ENCODE results near the gene PROZ. TPM values are rescaled to one million over a fixed set of nuclear protein-coding genes. Genes with fewer than 3 reads are reported as not detected.
A peak's percentile ranks its signal among the peaks of the same experiment; 100 is the strongest.

Gene PROZ
- total and polyA plus RNA-seq, 2 donors (not counting 1 experiment from before 2014, with no cell fraction given) = not detected

GRCh38 chr13:113187883-113188665 lies 29.6 kb downstream of the PROZ start:
- Histone ChIP-seq H4K20me1 (ENCODE audit: control insufficient read depth, extremely low read depth, insufficient read depth, low read length) (no peaks in the 10 kb centered on the region), H3K9me3 (ENCODE audit: control insufficient read depth, insufficient read depth, low read depth, low read length) (no peaks in the 10 kb centered on the region), H3K4me1 (ENCODE audit: control insufficient read depth, extremely low read depth, insufficient read depth, low read length) (peaks cover 20% of the 10 kb centered on the region), H3K79me2 (ENCODE audit: control insufficient read depth, insufficient read depth, low read length) (peaks cover 25% of the 10 kb centered on the region), H3K4me3 (replicated peaks in 1 of 4; ENCODE audit: control extremely low read depth in 1 of 4, insufficient read depth in 1 of 4, low read depth in 3 of 4, low read length in 4 of 4) (no peak overlapping the region), H3K27me3 (ENCODE audit: control insufficient read depth, insufficient read depth, low read length) (no peaks in the 10 kb centered on the region), H3K9ac (ENCODE audit: insufficient read depth, low read length) (no peak overlapping the region), H3K27ac (ENCODE audit: insufficient read depth, low read length) (peak overlapping the region; percentile 94), H2AFZ (ENCODE audit: low read length) (no peak overlapping the region), H3K36me3 (ENCODE audit: control insufficient read depth, insufficient read depth, low read length) (peaks cover 24% of the 10 kb centered on the region), H3K4me2 (ENCODE audit: extremely low read depth, insufficient read depth, low read length) (no peak overlapping the region)
- no peak for TF ChIP-seq EZH2 (IDR thresholded peaks at IDR 0.05; ENCODE audit: low read length, missing control alignments)
- TF ChIP-seq, protein P1, sequence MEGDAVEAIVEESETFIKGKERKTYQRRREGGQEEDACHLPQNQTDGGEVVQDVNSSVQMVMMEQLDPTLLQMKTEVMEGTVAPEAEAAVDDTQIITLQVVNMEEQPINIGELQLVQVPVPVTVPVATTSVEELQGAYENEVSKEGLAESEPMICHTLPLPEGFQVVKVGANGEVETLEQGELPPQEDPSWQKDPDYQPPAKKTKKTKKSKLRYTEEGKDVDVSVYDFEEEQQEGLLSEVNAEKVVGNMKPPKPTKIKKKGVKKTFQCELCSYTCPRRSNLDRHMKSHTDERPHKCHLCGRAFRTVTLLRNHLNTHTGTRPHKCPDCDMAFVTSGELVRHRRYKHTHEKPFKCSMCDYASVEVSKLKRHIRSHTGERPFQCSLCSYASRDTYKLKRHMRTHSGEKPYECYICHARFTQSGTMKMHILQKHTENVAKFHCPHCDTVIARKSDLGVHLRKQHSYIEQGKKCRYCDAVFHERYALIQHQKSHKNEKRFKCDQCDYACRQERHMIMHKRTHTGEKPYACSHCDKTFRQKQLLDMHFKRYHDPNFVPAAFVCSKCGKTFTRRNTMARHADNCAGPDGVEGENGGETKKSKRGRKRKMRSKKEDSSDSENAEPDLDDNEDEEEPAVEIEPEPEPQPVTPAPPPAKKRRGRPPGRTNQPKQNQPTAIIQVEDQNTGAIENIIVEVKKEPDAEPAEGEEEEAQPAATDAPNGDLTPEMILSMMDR (conservative IDR thresholded peaks at IDR 0.05 in 1 of 2, IDR thresholded peaks at IDR 0.05 in 1 of 2; ENCODE audit: low read depth in 1 of 2, low read length in 2 of 2) = no peak
- peak; percentile 36 to 68 for DNase-seq (ENCODE audit: low read depth in 2 of 2)

GRCh38 chr13:113190181-113190580 lies 31.7 kb downstream of the PROZ start:
- Histone ChIP-seq H3K4me3 (replicated peaks in 1 of 4; ENCODE audit: control extremely low read depth in 1 of 4, insufficient read depth in 1 of 4, low read depth in 3 of 4, low read length in 4 of 4) (no peak overlapping the region), H3K9me3 (ENCODE audit: control insufficient read depth, insufficient read depth, low read depth, low read length) (no peaks in the 10 kb centered on the region), H3K36me3 (ENCODE audit: control insufficient read depth, insufficient read depth, low read length) (peaks cover 22% of the 10 kb centered on the region), H2AFZ (ENCODE audit: low read length) (no peak overlapping the region), H3K4me1 (ENCODE audit: control insufficient read depth, extremely low read depth, insufficient read depth, low read length) (peaks cover 24% of the 10 kb centered on the region), H4K20me1 (ENCODE audit: control insufficient read depth, extremely low read depth, insufficient read depth, low read length) (no peaks in the 10 kb centered on the region), H3K27ac (ENCODE audit: insufficient read depth, low read length) (peak overlapping the region; percentile 14), H3K4me2 (ENCODE audit: extremely low read depth, insufficient read depth, low read length) (no peak overlapping the region), H3K9ac (ENCODE audit: insufficient read depth, low read length) (no peak overlapping the region), H3K27me3 (ENCODE audit: control insufficient read depth, insufficient read depth, low read length) (no peaks in the 10 kb centered on the region), H3K79me2 (ENCODE audit: control insufficient read depth, insufficient read depth, low read length) (peaks cover 16% of the 10 kb centered on the region)
- TF ChIP-seq EZH2 (IDR thresholded peaks at IDR 0.05; ENCODE audit: low read length, missing control alignments) = no peak
- TF ChIP-seq, protein P1 (conservative IDR thresholded peaks at IDR 0.05 in 1 of 2, IDR thresholded peaks at IDR 0.05 in 1 of 2; ENCODE audit: low read depth in 1 of 2, low read length in 2 of 2) = no peak
- no peak for DNase-seq (ENCODE audit: low read depth in 2 of 2)

DNA sequence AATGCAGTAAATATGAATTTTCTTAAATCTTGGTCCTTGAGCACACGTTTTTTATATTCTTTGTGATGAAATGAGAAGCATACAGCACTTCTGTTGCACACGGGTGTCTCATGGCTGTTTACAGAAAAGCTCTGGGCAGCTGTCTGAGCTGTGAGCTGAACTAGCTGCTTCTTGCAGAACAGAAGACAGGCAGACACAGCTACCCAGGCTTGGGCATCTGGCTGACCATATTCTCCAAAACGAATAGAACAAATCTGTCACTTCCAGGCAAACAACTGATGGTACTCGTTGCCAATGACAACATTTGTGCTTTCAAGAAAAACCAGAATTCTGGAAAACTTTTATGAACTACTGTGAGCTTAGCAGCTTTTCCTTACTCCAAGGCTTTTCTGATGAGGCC lies 33.8 kb downstream of the PROZ start:
- Histone ChIP-seq H3K9ac (ENCODE audit: insufficient read depth, low read length) (no peak overlapping the region), H4K20me1 (ENCODE audit: control insufficient read depth, extremely low read depth, insufficient read depth, low read length) (no peaks in the 10 kb centered on the region), H3K9me3 (ENCODE audit: control insufficient read depth, insufficient read depth, low read depth, low read length) (no peaks in the 10 kb centered on the region), H3K4me1 (ENCODE audit: control insufficient read depth, extremely low read depth, insufficient read depth, low read length) (peaks cover 17% of the 10 kb centered on the region), H3K4me3 (replicated peaks in 1 of 4; ENCODE audit: control extremely low read depth in 1 of 4, insufficient read depth in 1 of 4, low read depth in 3 of 4, low read length in 4 of 4) (no peak overlapping the region), H3K79me2 (ENCODE audit: control insufficient read depth, insufficient read depth, low read length) (no peaks in the 10 kb centered on the region), H3K4me2 (ENCODE audit: extremely low read depth, insufficient read depth, low read length) (no peak overlapping the region), H3K27ac (ENCODE audit: insufficient read depth, low read length) (peak overlapping the region; percentile 41), H3K27me3 (ENCODE audit: control insufficient read depth, insufficient read depth, low read length) (no peaks in the 10 kb centered on the region), H2AFZ (ENCODE audit: low read length) (no peak overlapping the region), H3K36me3 (ENCODE audit: control insufficient read depth, insufficient read depth, low read length) (peaks cover 28% of the 10 kb centered on the region)
- peak in 1 of 2 donors; percentile 61 for DNase-seq (ENCODE audit: low read depth in 2 of 2)
- TF ChIP-seq EZH2 (IDR thresholded peaks at IDR 0.05; ENCODE audit: low read length, missing control alignments) = no peak
- TF ChIP-seq, protein P1 (conservative IDR thresholded peaks at IDR 0.05 in 1 of 2, IDR thresholded peaks at IDR 0.05 in 1 of 2; ENCODE audit: low read depth in 1 of 2, low read length in 2 of 2) = no peak
